CD14-positive monocyte (primary cell): ENCODE data around the gene RPTOR. TPM values are rescaled to one million over a fixed set of nuclear protein-coding genes. Genes with fewer than 3 reads are reported as not detected.

ENCODE experiments used
- DNase-seq, 3 donors: peaks; one replicate each; pipeline ENCODE4 v3.0.0-alpha.2; 2011 to 2022
- H2AFZ ChIP-seq: 2 replicates; pipeline ENCODE4 v1.6.0; 2012; ENCODE audit warnings: mild to moderate bottlenecking, low read depth, low read length, inconsistent platforms; ENCODE audit not compliant: insufficient read depth, poor library complexity, severe bottlenecking
- H3K27ac ChIP-seq, 2 donors: 1 replicate in 1 of 2; 2 replicates in 1 of 2; pipeline ENCODE4 v1.5.1; 2012 to 2013; ENCODE audit warnings: low read length in 2 of 2, control low read depth in 1 of 2, inconsistent platforms in 1 of 2, low read depth in 1 of 2, mild to moderate bottlenecking in 1 of 2
- H3K27me3 ChIP-seq, 2 donors: one replicate each; pipeline versions ENCODE4 v1.6.0 to v1.6.1; 2011 to 2013; ENCODE audit warnings: low read length in 2 of 2; ENCODE audit not compliant: control insufficient read depth in 2 of 2, insufficient read depth in 2 of 2
- H3K36me3 ChIP-seq, 2 donors: replicated peaks in 1 of 2; 1 replicate in 1 of 2; 2 replicates in 1 of 2; pipeline versions ENCODE4 v1.5.1 to v1.6.1; 2012 to 2013; ENCODE audit warnings: low read length in 2 of 2, control low read depth in 1 of 2, inconsistent platforms in 1 of 2, mild to moderate bottlenecking in 1 of 2; ENCODE audit not compliant: insufficient read depth in 2 of 2, control insufficient read depth in 1 of 2
- H3K4me1 ChIP-seq, 2 donors: 1 replicate in 1 of 2; 2 replicates in 1 of 2; pipeline versions ENCODE4 v1.5.1 to v1.6.1; 2012 to 2013; ENCODE audit warnings: low read length in 2 of 2, control low read depth in 1 of 2, inconsistent platforms in 1 of 2, mild to moderate bottlenecking in 1 of 2, moderate library complexity in 1 of 2; ENCODE audit not compliant: insufficient read depth in 2 of 2, control insufficient read depth in 1 of 2
- H3K4me2 ChIP-seq: replicated peaks from 2 replicates; pipeline ENCODE3; 2012; ENCODE audit warnings: low read length, moderate library complexity, mild to moderate bottlenecking; ENCODE audit not compliant: poor library complexity, severe bottlenecking; ENCODE audit errors: extremely low read depth
- H3K4me3 ChIP-seq, 3 experiments: fragments of 200-600 bp in 1 of 3; sonication (generic) in 1 of 3; replicated peaks in 1 of 3; 1 replicate in 2 of 3; 2 replicates in 1 of 3; pipeline ENCODE4 v1.5.1; 2011 to 2013; ENCODE audit warnings: low read length in 3 of 3, mild to moderate bottlenecking in 3 of 3, control low read depth in 2 of 3, low read depth in 2 of 3, inconsistent platforms in 1 of 3, moderate library complexity in 1 of 3
- H3K79me2 ChIP-seq: 2 replicates; pipeline ENCODE4 v1.6.0; 2012; ENCODE audit warnings: mild to moderate bottlenecking, control low read depth, inconsistent platforms, low read length, moderate library complexity; ENCODE audit not compliant: insufficient read depth
- H3K9ac ChIP-seq: 2 replicates; pipeline ENCODE4 v1.6.0; 2017; ENCODE audit warnings: low read length, mild to moderate bottlenecking; ENCODE audit not compliant: insufficient read depth, poor library complexity, severe bottlenecking
- H3K9me3 ChIP-seq, 2 donors: replicated peaks in 1 of 2; 1 replicate in 1 of 2; 2 replicates in 1 of 2; pipeline versions ENCODE4 v1.5.1 to v1.6.1; 2012 to 2013; ENCODE audit warnings: low read length in 2 of 2, control low read depth in 1 of 2; ENCODE audit not compliant: control insufficient read depth in 1 of 2, insufficient read depth in 1 of 2
- H4K20me1 ChIP-seq: 2 replicates; pipeline ENCODE4 v1.6.0; 2012; ENCODE audit warnings: mild to moderate bottlenecking, low read length, control low read depth, moderate library complexity; ENCODE audit not compliant: insufficient read depth
- H3K27ac Mint-ChIP-seq, 7 donors: one replicate each; pipeline ENCODE4 v1.8.0; 2020; ENCODE audit warnings: mild to moderate bottlenecking in 7 of 7, mixed read lengths in 7 of 7, moderate library complexity in 6 of 7, inconsistent platforms in 2 of 7
- H3K27me3 Mint-ChIP-seq, 3 donors: one replicate each; pipeline ENCODE4 v1.8.0; 2021 to 2022; ENCODE audit warnings: low read depth in 3 of 3, mild to moderate bottlenecking in 3 of 3, mixed read lengths in 3 of 3, moderate library complexity in 3 of 3, inconsistent platforms in 1 of 3
- H3K36me3 Mint-ChIP-seq, 2 donors: one replicate each; pipeline ENCODE4 v1.8.0; 2020; ENCODE audit warnings: mixed read lengths in 2 of 2, inconsistent platforms in 1 of 2, mild to moderate bottlenecking in 1 of 2
- H3K4me1 Mint-ChIP-seq: one replicate; pipeline ENCODE4 v1.8.0; 2020; ENCODE audit warnings: mild to moderate bottlenecking, mixed read lengths
- H3K4me3 Mint-ChIP-seq, 2 donors: one replicate each; pipeline ENCODE4 v1.8.0; 2020; ENCODE audit warnings: mild to moderate bottlenecking in 2 of 2, mixed read lengths in 2 of 2, moderate library complexity in 1 of 2
- H3K9me3 Mint-ChIP-seq, 7 donors: one replicate each; pipeline ENCODE4 v1.8.0; 2020 to 2022; ENCODE audit warnings: mixed read lengths in 7 of 7, mild to moderate bottlenecking in 6 of 7, moderate library complexity in 6 of 7, inconsistent platforms in 2 of 7
- whole genome bisulfite sequencing: methylation state at CpG from one replicate; pipeline ENCODE4 v1.1.5; 2013; ENCODE audit warnings: missing lambda C conversion rate; ENCODE audit not compliant: insufficient coverage; 5-methylcytosine and 5-hydroxymethylcytosine counted together
- intact Hi-C, 2 donors: fragments of 100-400 bp; cut with micrococcal nuclease; formaldehyde crosslinking; loops; one replicate each; pipeline versions ENCODE4 v1.15.0 to v1.15.1; 2023
- polyA plus RNA-seq, 3 donors: library from polyadenylated mRNA; depleted of rRNA in 1 of 3; unstranded in 2 of 3; stranded (reverse) in 1 of 3; fragments of 300-500 nt in 2 of 3; fragments of >200 nt in 1 of 3; fragmentation: Illumina TruSeq in 2 of 3; gene quantifications; 1 replicate in 2 of 3; 2 replicates in 1 of 3; pipeline ENCODE4 v1.2.3, GENCODE V29; 2012 to 2021
- TF ChIP-seq, protein P1 (sequence below): fragments of 200-600 bp; IDR thresholded peaks from one replicate; pipeline ENCODE4 v1.8.0; 2022; ENCODE audit warnings: antibody characterized with exemption, mild to moderate bottlenecking

Gene RPTOR
- polyA plus RNA-seq, 3 donors, result 1.1 to 8.7 (median 2.6) TPM

DNA sequence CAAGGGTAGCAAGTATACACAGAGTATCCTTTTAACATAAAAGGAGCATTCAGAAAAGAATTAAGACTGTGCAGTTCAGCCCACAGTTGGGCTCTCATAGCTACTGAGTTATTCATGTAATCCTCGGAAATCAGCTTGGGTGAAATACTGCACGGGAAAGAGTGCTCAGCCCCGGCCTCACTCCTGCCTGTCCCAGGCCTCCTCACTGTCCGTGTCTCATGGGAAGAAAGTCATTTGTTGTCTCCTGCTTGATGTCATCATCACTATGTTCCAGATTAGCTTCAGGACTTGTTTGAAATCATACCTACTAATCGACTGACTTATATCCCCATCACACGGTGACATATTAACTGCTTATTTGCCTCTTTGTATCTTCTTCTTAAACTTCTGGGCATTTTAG is 223.8 kb downstream of the RPTOR start:
- TF ChIP-seq, protein P1, sequence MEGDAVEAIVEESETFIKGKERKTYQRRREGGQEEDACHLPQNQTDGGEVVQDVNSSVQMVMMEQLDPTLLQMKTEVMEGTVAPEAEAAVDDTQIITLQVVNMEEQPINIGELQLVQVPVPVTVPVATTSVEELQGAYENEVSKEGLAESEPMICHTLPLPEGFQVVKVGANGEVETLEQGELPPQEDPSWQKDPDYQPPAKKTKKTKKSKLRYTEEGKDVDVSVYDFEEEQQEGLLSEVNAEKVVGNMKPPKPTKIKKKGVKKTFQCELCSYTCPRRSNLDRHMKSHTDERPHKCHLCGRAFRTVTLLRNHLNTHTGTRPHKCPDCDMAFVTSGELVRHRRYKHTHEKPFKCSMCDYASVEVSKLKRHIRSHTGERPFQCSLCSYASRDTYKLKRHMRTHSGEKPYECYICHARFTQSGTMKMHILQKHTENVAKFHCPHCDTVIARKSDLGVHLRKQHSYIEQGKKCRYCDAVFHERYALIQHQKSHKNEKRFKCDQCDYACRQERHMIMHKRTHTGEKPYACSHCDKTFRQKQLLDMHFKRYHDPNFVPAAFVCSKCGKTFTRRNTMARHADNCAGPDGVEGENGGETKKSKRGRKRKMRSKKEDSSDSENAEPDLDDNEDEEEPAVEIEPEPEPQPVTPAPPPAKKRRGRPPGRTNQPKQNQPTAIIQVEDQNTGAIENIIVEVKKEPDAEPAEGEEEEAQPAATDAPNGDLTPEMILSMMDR, result no peak
- Histone ChIP-seq H3K9me3 (no peaks in the 10 kb centered on the region), H3K4me2 (no peak overlapping the region), H3K79me2 (no peaks in the 10 kb centered on the region), H3K27me3 (no peaks in the 10 kb centered on the region), H4K20me1 (no peaks in the 10 kb centered on the region), H3K4me3 (no peak overlapping the region), H3K36me3 (peaks cover 7 to 17% of the 10 kb centered on the region in 2 donors), H2AFZ (no peak overlapping the region), H3K27ac (no peak overlapping the region), H3K9ac (no peak overlapping the region), H3K4me1 (peaks cover 10 to 14% of the 10 kb centered on the region in 2 donors)
- 71% methylated on average over 4 of the region's 6 CpGs for WGBS
- H3K9me3 Mint-ChIP-seq, result no peaks in the 10 kb centered on the region
- intact Hi-C loops, result no loop called here
- DNase-seq, result no peak
- H3K36me3 Mint-ChIP-seq, result peaks cover 19 to 22% of the 10 kb centered on the region in 2 donors
- no peak overlapping the region for H3K4me3 Mint-ChIP-seq
- no peak overlapping the region for H3K27ac Mint-ChIP-seq
- H3K4me1 Mint-ChIP-seq, result peaks cover 16% of the 10 kb centered on the region
- peaks cover 0 to 3% (median 0%) of the 10 kb centered on the region in 3 donors for H3K27me3 Mint-ChIP-seq

DNA sequence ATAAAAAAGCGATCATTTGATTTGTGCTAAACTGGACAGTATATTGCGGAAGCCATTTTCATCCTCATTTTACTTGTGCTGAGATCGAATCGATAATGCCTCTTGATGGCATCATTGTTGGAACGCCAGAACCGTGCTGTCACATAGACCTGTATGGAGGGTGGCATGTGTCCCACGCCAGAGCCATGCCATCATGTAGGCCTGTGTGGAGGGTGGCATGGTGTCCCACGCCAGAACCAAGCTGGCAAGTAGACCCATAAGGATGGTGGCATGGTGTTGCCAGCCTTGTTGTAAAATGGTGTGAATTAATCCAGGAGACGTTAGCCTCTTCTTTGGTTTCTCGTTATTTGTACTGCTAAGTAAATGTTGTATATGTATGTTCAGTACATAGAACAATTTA is 224.3 kb downstream of the RPTOR start:
- Histone ChIP-seq H3K79me2 (no peaks in the 10 kb centered on the region), H3K4me2 (no peak overlapping the region), H3K27me3 (no peaks in the 10 kb centered on the region), H3K4me3 (no peak overlapping the region), H4K20me1 (no peaks in the 10 kb centered on the region), H3K27ac (no peak overlapping the region), H3K9me3 (no peaks in the 10 kb centered on the region), H2AFZ (no peak overlapping the region), H3K9ac (no peak overlapping the region), H3K36me3 (peaks cover 7 to 17% of the 10 kb centered on the region in 2 donors), H3K4me1 (peaks cover 10 to 17% of the 10 kb centered on the region in 2 donors)
- H3K4me3 Mint-ChIP-seq, result no peak overlapping the region
- H3K36me3 Mint-ChIP-seq, result peaks cover 19 to 22% of the 10 kb centered on the region in 2 donors
- over 99% methylated on average over 10 of the region's 10 CpGs for WGBS
- peaks cover 0 to 3% (median 0%) of the 10 kb centered on the region in 3 donors for H3K27me3 Mint-ChIP-seq
- intact Hi-C loops, result no loop called here
- H3K27ac Mint-ChIP-seq, result no peak overlapping the region
- no peaks in the 10 kb centered on the region for H3K9me3 Mint-ChIP-seq
- H3K4me1 Mint-ChIP-seq, result peaks cover 21% of the 10 kb centered on the region
- TF ChIP-seq, protein P1, result no peak
- no peak for DNase-seq
